Lung (tissue), 4 donors: ENCODE data around the gene SETD7. TPM values are rescaled to one million over a fixed set of nuclear protein-coding genes. Genes with fewer than 3 reads are reported as not detected.

Experiments used
- polyA plus RNA-seq, 2 donors: library from polyadenylated mRNA; stranded (reverse); fragments of 200-250 nt; gene quantifications; one replicate each; pipeline ENCODE4 v1.2.1, GENCODE V29; 2013
- total RNA-seq, 2 donors: library from RNA; depleted of rRNA in 1 of 2; stranded (reverse); fragments of >200 nt in 1 of 2; gene quantifications; one replicate each; pipeline ENCODE4 v1.2.1, GENCODE V29; 2014 to 2021
- donor health status: Bipolar disorder and iron deficiency.
- donor health status: healthy.
- donor health status: DM: yes; HTN: yes; CAD: no.

Gene SETD7
- total and polyA plus RNA-seq, 4 donors, result 8.9 to 35.7 (median 24.8) TPM

Other genes starting within 250 kb of the SETD7 start
- 10 to 100 TPM in 1 of 2 donors, 1 to 10 TPM in 1; 9.1 to 24.8 TPM for gene RAB33B, start 102.1 kb downstream of the SETD7 start, total RNA-seq
- 1 to 10 TPM; 3.8 to 4.9 TPM for gene RAB33B, start 102.1 kb downstream of the SETD7 start, polyA plus RNA-seq
- 10 to 100 TPM; 51.7 to 54.1 TPM for gene MGST2, start 109.6 kb upstream of the SETD7 start, total RNA-seq
- gene MGST2, start 109.6 kb upstream of the SETD7 start, polyA plus RNA-seq, result 100 to 1,000 TPM in 1 of 2 donors, 10 to 100 TPM in 1; 66.1 to 171 TPM